ENCODE results near the gene PPP2R1A.

The PPP2R1A gene

DNA sequence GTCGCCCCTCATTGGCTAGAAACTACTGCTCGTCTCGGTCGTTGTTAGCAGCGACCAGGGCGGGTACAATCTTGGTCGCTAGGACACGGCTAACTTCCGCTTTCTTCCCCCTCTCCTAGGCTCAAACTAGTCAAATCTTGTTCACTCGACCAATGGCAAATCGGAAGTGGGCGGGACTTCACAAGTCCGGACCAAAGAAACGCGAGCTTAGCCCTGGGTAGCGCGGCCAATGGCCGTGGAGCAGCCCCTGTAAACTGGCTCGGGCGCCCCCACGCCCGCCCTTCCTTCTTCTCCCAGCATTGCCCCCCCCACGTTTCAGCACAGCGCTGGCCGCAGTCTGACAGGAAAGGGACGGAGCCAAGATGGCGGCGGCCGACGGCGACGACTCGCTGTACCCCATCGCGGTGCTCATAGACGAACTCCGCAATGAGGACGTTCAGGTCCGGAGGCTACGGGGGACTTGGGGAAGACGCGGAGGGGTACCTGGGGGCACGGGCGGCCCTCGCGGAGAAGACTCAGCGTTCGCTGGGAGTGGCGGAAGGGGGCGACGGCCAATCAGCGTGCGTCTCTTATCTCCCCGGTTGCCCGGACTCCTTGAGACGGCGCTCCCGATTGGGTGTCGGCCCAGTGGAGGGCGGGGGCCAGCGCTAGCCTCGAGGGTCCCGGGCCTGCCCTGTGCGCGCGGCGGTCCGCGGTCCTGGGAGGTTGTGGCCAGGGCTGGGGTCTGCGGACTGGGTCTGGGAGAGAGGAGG lies at the start of gene PPP2R1A:
Gene PPP2R1A, plus strand, starts transcription at position 318 of the 752 bp plus-strand sequence. Its CDS starts 45 bp downstream, at position 363.
- peak; percentile 94 to 97 (median 96) for DNase-seq (ENCODE audit: low read depth in 2 of 3, low spot score in 2 of 3)

DNA sequence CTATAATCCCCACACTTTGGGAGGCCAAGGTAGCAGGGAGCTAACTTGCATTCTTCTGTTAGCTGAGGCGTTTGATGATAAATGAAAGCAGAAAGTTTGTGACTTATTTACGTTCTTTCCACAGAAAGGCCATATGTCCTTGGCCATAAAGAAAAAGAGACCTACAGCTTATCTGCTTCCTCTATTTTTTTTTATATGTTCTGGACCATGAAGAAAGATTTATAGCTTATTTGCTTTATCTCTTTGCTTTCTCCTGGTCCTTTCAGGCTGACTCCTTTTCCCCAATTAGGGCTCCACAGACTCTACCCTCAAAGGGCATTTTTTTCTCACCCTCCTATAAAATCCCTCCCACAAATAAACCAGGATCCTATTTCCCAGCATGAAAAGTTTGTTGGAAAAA lies 48.6 kb upstream of the PPP2R1A start:
- DNase-seq (ENCODE audit: low read depth in 2 of 3, low spot score in 2 of 3) = no peak

DNA sequence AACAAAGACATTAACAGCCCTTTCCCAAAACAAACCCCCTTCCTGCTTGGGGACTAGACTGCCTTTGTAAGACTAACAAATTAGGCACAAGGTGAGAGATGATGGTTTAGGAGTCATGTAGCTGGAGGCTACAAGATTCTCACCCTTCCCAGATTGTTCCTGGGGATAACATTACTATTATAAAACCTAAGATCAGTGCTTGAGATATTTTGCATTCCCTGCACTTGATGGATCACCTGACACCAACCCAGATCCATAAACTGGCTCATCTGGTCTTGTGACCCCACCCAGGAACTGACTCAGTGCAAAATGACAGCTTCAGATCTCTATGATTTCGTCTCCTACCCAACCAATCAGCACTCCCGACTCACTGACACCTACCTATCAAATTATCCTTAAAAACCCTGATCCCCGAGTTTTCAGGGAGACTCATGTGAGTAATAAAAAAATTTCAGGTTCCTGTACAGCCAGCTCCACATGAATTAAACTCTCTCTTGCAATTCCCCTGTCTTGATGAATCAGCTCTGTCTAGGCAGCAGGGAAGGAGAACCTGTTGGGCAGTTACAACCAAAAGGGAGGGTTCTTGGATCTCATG lies 47.8 kb upstream of the PPP2R1A start:
- no peak for DNase-seq (ENCODE audit: low read depth in 2 of 3, low spot score in 2 of 3)

DNA sequence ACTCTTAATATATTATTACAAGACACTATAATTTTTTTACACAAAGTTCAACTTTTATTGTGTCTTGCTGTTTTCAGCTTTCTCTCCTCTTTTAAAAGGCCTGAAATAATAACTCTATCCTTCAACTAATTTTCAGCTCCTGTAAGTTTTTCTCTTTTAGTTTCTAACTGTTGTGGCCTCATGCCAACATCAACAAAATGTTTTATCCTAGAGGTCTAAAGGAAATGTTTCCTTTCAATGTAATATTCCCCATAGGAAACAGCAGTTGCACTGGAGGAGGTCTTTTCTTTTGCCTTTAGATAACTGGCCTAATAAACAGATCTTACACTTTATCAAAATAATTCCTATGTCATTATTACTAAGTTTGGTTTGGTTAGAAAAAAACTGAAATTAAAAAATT lies 41.6 kb upstream of the PPP2R1A start:
- no peak for DNase-seq (ENCODE audit: low read depth in 2 of 3, low spot score in 2 of 3)

DNA sequence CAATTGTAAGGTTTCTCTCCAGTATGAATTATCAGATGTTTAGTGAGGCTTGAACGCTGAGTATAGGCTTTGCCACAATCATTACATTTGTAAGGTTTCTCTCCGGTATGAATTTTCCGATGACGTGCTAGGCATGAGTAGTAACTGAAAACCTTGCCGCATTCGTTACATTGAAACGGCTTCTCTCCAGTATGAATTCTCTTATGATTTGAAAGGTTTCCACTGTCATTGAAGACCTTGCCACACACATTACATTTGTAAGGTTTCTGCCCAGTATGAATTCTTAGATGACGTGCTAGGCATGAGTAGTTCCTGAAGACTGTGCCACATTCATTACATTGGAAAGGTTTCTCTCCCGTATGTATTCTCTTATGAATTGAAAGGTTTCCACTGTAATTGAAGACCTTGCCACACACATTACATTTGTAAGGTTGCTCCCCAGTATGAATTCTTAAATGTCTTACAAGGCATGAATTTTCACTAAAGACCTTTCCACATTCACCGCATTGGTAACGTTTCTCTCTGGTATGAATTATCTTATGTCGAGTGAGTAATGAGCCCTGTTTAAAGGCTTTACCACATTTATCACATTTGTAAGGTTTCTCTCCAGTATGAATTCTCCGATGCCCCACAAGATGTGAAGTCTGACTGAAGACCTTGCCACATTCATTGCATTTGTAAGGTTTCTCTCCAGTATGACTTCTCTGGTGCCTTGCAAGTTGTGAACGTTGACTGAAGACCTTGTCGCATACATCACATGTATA lies 34.1 kb upstream of the PPP2R1A start:
- no peak for DNase-seq (ENCODE audit: low read depth in 2 of 3, low spot score in 2 of 3)

DNA sequence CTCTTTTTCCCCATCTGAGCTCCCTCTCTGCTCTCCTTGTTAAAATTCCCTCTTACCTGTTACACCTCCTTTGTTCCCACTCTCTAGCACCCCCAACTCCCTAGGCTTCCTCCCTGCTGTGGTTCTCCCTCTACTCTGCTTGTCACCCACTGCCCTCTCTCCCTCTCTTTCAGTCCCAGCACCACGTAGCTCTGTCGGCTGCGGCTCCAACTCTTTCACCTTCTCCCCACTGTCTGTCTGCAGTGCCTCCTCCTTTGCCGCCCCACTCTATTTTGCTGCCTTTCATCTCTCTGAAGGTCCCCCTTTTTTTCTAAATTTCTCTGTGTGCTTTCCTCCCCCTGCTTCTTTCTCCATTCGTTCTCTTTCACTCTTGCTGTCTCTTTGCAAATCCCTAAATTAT lies 19.5 kb upstream of the PPP2R1A start:
- no peak for DNase-seq (ENCODE audit: low read depth in 2 of 3, low spot score in 2 of 3)

DNA sequence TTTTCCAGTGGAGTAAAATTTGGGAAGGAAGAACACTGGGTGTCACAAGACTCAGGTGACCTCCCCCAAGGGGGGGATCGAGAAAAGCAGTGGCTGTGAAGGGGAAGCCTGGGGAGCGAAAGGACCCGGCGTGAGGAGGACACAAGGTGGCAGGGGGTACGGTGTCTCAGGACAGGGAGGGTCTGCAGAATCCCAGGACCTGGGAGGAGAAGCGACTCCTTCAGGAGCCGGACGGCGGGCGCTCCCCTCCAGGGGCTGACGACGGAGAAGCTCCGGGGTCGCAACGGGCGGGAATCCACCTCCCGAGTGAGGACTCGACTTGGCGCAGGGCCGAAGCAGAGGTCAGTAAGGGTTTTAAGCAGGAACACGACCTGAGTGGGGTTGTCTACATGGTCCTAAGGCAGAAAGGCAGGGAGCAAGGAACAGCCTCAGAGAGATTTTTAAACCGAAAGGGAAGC lies 19.0 kb upstream of the PPP2R1A start:
- DNase-seq (ENCODE audit: low read depth in 2 of 3, low spot score in 2 of 3) = peak in 1 of 3 experiments; percentile 7

DNA sequence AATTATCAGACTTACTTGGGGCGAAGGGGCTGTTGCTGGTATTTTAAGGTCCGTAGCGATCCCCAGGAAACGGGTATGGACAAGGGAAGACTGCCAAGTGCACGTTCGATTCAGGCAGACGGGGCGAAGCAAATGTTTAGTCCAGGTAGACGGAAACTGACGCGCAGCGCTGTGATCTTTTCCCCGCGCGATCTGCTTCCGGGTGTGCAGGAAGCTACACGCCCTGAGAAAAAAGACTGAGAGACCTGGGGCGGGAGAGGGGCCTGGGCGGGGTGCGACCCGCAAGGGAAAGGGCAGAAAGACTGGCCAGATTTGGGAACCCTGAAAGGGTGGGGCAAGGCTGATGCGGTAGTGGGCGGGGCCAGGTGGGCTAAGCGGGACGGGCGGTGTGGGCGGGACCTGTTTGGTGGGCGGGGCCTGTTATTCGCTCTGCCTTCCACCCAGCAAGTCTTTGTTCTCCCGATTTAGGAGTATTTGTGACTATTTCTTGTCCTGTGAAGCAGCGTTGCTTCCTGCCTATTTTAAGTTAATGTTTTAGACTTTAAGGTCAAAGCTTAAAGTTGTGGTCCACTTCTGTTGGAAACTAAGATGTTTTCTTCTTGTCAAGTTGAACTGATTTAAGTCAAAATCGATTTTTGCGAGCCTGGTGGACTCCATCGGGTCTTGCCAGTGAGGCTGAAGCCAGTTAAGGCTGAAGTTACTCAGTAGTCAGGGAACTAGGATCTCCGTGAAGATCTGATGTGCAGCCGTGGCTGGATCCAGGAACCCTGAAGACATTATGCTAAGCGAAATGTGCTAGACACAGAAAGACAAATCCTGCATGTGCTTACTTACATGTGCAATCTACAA lies 18.3 kb upstream of the PPP2R1A start, which contains the start of gene ZNF836:
Gene ZNF836, minus strand, starts transcription at position 301 of the 849 bp plus-strand sequence. CDS start 3,549 bp downstream, outside the sequence.
- DNase-seq (ENCODE audit: low read depth in 2 of 3, low spot score in 2 of 3) = peak; percentile 62 to 75 (median 65)

DNA sequence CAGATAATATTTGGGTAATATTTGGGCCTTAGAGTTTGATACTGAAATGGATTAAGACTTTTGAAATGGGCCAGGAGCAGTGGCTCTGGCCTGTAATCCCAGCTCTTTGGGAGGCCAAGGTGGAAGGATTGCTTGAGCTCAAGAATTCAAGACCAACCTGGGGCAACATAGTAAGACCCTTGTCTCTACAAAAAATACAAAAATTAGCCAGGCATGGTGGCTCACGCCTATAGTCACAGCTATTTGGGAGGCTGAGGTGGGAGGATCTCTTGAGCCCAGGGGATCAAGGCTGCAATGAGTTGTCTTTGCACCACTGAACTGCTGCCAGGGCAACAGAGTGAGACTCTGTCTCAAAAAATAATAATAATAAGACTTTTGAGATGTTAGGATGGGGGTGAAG lies 17.5 kb upstream of the PPP2R1A start:
- no peak for DNase-seq (ENCODE audit: low read depth in 2 of 3, low spot score in 2 of 3)

DNA sequence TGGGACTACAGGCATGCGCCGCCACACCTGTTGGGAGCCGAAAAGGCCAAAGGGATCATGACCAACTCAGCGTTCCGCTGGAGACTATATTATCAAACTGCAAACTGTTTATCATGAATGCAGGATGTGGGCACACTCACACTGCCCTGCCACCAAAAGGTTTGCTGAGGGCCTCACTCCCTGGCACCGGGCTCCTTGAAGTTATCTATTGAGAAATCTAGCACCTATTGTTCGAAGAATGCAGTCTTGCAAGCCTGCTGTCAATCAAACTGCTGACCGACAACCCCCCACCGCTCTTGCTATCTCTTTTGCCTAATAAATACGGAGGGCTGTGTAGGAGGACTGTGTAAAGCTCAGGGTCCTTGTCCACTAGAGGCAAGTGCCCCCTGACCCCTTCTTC lies 13.3 kb upstream of the PPP2R1A start:
- DNase-seq (ENCODE audit: low read depth in 2 of 3, low spot score in 2 of 3) = no peak

DNA sequence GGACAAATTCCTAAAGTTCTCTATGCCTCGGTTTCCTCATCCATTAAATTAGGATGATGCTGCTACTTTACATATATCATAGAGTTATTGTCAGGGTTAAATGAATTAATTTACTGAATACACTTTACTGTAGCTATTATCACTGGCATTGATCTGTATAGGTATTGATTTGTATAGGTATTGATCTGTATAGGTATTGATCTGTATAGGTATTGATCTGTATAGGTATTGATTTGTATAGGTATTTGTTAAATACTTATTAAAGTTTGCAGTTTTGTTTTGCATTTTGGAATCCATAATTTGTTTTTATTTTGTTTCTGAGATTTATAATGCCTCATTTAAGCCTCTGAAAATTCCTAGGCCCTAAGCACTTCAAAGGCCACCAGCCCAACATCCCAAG lies 2.4 kb upstream of the PPP2R1A start:
- no peak for DNase-seq (ENCODE audit: low read depth in 2 of 3, low spot score in 2 of 3)

DNA sequence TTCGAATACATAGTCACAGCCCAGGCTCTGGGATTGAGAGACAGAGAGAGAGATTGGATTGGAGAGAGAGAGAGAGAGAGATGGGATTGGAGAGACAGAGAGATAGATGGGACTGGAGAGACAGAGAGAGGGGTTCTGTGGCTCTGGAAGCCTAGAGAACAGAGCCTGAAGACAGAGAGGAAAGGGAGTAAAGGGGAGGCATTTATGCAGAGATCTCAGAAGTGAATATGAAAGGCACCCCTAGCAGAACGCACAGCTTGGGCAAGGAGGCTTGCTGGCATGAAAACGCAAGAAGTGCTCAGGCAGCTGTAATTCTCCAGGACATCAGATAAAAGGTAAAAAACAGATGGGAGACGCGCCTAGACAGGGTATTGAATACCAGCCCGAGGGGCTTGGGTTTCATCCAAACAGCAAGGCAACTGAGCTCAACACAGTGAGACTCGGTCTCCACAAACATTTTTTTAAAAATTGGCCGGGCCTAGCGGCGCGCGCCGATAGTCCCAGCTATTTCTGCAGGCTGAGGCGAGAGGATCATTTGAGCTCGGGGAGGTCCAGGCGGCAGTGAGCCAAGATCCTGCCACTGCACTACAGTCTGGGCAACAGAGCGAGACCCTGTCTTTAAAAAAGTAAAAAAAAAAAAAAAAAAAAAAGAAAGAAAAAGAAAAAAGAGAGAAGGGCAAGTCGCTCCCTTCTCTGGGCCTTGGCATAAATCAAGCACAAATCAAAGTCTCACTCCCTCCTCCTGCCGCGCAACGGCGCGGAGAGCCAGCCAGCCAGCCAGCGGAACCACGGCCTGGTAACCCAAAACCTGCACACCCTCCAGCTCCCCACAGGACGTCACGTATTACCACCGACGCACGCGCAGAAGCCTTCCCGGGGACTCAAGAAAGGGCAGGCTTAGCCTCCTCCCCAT lies 774 bp upstream of the PPP2R1A start:
- peak in 2 of 3 experiments; percentile 74 to 92 for DNase-seq (ENCODE audit: low read depth in 2 of 3, low spot score in 2 of 3)

DNA sequence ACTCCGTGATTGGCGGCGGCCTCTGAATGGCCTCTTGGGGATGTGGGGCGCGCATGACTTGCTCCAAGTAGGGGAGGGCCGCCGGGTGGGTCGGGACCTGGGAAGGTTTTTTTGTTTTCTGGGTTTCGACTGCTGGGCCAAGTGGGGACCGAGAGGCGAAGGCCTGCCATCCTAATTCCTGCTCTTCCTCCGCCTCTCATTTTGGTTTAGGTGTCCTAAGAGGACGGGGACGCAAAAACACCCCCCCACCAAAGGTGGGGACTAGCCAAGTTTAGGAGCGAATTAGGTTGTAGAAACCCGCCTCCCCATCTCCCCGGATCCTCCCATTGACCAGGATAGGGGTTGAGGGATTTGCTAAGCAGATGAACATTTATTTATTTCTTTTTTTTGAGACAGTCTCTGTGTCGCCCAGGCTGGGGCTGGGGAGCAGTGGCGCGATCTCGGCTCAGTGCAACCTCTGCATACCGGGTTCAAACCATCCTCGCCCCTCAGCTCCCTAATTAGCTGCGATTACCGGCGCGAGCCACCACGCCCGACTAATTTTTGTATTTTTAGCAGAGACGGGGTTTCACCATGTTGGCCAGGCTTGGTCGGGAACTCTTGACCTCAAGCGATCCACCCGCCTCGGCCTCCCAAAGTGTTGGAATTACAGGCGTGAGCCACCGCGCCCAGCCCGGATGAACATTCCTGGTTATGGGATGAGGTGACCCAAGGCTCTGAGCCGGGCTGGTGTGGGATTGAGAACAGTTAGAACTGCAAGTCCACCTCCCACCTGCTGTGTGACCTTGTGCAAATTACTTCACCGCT lies 838 bp downstream of the PPP2R1A start:
- DNase-seq (ENCODE audit: low read depth in 2 of 3, low spot score in 2 of 3) = no peak

DNA sequence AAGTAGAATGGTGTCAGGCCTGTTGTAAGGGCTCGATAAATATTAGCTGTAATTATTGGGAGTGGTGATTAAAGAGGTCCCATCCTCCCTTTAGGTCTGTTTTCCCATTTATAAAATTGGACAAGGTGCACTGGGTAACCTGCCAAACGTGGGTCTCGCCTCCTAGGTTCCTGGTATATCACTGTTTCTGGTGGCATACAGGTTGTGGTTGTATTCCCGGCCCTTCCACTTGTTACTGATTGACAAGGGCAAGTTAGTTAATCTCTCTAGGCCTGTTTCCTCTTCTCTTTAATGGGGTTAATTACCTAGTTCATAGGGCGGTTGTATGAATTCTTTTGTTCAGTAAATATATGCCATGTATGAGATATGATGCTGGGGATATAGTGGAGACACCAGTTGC lies 1.5 kb downstream of the PPP2R1A start:
- no peak for DNase-seq (ENCODE audit: low read depth in 2 of 3, low spot score in 2 of 3)

DNA sequence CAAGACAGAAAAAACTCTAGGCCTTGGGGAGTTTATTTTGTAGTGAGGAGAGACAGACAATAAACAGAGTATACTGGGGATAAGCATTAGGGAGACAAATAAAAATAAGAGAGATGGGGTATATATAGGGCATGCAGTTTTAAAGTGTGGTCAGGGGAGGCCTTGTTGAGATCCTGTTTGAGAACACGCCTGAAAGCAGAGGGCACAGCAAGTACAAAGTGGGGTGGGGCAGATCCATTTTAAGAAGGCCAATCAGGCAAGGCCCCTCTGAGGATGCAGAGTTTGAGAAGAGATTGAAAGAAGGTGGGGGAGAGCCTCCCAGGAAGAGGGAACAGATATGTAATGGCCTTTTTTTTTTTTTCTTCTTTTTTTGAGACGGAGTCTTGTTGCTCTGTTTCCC lies 2.1 kb downstream of the PPP2R1A start:
- DNase-seq (ENCODE audit: low read depth in 2 of 3, low spot score in 2 of 3) = no peak

DNA sequence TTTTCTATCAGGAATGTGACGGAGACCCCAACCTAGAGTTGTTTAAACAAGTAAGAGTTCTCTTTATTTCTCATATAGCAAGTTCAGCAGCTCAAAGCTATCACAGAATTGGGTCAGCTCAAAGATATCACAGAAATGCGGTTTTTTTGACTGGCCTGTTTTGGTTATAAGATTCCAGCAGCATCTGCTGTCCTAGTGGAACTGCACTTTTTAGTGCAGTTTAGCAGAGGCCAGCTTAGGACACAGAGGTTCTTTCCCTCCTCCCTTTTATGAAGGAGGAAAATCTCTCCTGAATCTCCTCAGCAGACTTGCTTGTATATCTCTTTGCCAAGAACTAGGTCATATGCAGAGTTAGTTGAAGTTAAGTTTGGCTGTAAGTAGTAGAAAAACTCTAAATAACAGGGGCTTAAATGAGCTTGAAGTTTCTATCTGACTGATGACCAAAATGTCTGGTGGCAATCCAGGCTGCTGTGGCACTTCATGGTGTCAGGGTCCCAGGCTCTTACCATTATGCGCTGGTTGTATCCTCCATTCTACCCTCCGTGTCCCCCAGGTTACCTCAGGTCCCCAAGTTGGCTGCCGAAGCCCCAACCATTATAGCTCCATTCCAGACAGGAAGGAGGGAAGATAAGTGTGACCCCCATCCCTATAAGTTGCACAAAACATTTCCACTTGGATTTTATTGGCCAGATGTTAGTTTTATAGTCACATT lies 6.6 kb downstream of the PPP2R1A start:
- no peak for DNase-seq (ENCODE audit: low read depth in 2 of 3, low spot score in 2 of 3)

DNA sequence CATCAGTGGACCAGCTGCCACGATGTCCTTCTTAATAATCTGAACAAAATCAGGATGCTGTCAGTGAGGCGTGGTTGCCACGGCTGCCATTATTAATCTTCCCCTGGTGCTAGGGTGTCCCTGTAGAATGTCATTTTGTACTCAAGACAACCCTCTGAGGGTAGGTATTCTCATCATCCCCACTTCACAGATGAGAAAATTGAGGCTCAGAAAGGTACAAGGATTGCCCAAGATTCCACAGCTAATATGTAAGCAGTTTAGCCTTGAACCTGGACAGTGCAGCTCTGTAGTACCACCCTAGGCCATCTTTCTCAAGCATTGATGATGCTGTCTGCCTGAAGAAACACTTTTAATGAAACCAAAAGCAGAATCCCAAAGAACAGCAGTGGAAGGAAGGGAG lies 8.1 kb downstream of the PPP2R1A start:
- DNase-seq (ENCODE audit: low read depth in 2 of 3, low spot score in 2 of 3) = no peak

DNA sequence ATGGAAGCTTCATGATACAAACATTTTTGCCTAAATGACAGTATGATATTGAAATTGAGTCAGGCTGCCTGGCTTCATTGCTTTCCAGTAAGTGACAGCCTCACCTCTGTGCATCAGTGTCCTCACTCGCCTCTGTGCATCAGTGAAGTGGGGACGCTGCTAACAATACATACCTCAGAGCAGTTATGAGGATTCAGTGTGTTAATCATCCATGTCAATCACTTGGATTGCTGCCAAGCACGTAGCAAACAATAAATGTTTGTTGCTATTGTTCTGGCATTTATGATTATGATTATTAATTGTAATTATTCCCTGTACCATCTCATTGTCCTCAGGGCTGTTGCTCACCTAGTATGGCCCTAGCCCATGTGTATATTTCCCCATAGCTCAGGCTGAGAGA lies 8.8 kb downstream of the PPP2R1A start:
- DNase-seq (ENCODE audit: low read depth in 2 of 3, low spot score in 2 of 3) = no peak

All from activated CD8-positive, alpha-beta memory T cell treated with anti-CD3 and anti-CD28 coated beads for 48 hours (primary cell).